Measurements from ENCODE around the gene MYH10. TPM values are rescaled to one million over a fixed set of nuclear protein-coding genes. Genes with fewer than 3 reads are reported as not detected.
A peak's percentile ranks its signal among the peaks of the same experiment; 100 is the strongest.
"Not testable (repeated sequence)": the region's sequence is repeated elsewhere in the genome, so short reads cannot be mapped to it uniquely, and the experiment has no call there.

Gene MYH10
- 29.1 TPM for total RNA-seq
- long read RNA-seq, full-length matches to known transcripts: 1 of 13 reads
- long read RNA-seq, partial matches to known transcripts: 9 of 13 reads
- long read RNA-seq, other reads (novel, unspliced or antisense): 3 of 13 reads

- ATAC-seq: no peak
Observed at GRCh38 chr17:8630227-8630801, at the start of gene MYH10. Gene MYH10, minus strand, starts transcription at chr17:8630725. Its CDS starts 7,479 bp downstream, at chr17:8623246.

GRCh38 chr17:8679126-8679525, 48.6 kb upstream of the MYH10 start:
- intact Hi-C loops (cut with DNase I): no loop called here
- DNase-seq (ENCODE audit: missing footprints) (no peak), ATAC-seq (no peak)

More at GRCh38 chr17:8630227-8630801, at the start of gene MYH10:
- intact Hi-C loops (cut with DNase I): loop anchor here (2.0 to 5.0 kb wide), 4 partner anchors 20 to 193 kb away; partner anchors contain the start of gene NDEL1
- DNase-seq (ENCODE audit: missing footprints): no peak

GRCh38 chr17:8675306-8675705, 44.8 kb upstream of the MYH10 start:
- intact Hi-C loops (cut with DNase I): no loop called here
- no peak for DNase-seq (ENCODE audit: missing footprints)
- ATAC-seq: no peak

GRCh38 chr17:8674344-8675305, 44.1 kb upstream of the MYH10 start:
- ATAC-seq (peak; percentile 87), DNase-seq (ENCODE audit: missing footprints) (peak; percentile 82)
- intact Hi-C loops (cut with DNase I): loop anchor here (5.0 kb wide), 1 partner anchor 67 kb away; no protein-coding TSS in a partner anchor

GRCh38 chr17:8673612-8674011, 43.1 kb upstream of the MYH10 start:
- ATAC-seq (peak; percentile 87), DNase-seq (ENCODE audit: missing footprints) (no peak)
- intact Hi-C loops (cut with DNase I): loop anchor here (5.0 kb wide), 1 partner anchor 66 kb away; no protein-coding TSS in a partner anchor

- ATAC-seq (no peak), DNase-seq (ENCODE audit: missing footprints) (no peak)
- intact Hi-C loops (cut with DNase I): loop anchor here (5.0 kb wide), 1 partner anchor 65 kb away; no protein-coding TSS in a partner anchor
Observed at GRCh38 chr17:8672326-8672725, 41.8 kb upstream of the MYH10 start.

- DNase-seq (ENCODE audit: missing footprints): no peak
Observed at GRCh38 chr17:8670421-8670820, 39.9 kb upstream of the MYH10 start.

GRCh38 chr17:8668176-8668740, 37.7 kb upstream of the MYH10 start:
- intact Hi-C loops (cut with DNase I): no loop called here

More at GRCh38 chr17:8670421-8670820, 39.9 kb upstream of the MYH10 start:
- ATAC-seq: no peak
- intact Hi-C loops (cut with DNase I): loop anchor here (5.0 kb wide), 1 partner anchor 63 kb away; no protein-coding TSS in a partner anchor

GRCh38 chr17:8667421-8667820, 36.9 kb upstream of the MYH10 start:
- no peak for ATAC-seq
- intact Hi-C loops (cut with DNase I): no loop called here
- DNase-seq (ENCODE audit: missing footprints): no peak

More at GRCh38 chr17:8668176-8668740, 37.7 kb upstream of the MYH10 start:
- DNase-seq (ENCODE audit: missing footprints) (no peak), ATAC-seq (no peak)

GRCh38 chr17:8665684-8666083, 35.2 kb upstream of the MYH10 start:
- DNase-seq (ENCODE audit: missing footprints): no peak
- ATAC-seq: no peak
- intact Hi-C loops (cut with DNase I): no loop called here

- ATAC-seq: no peak
Observed at GRCh38 chr17:8664456-8665126, 34.1 kb upstream of the MYH10 start.

GRCh38 chr17:8662973-8663372, 32.4 kb upstream of the MYH10 start:
- intact Hi-C loops (cut with DNase I): no loop called here
- DNase-seq (ENCODE audit: missing footprints): no peak
- no peak for ATAC-seq

More at GRCh38 chr17:8664456-8665126, 34.1 kb upstream of the MYH10 start:
- DNase-seq (ENCODE audit: missing footprints): no peak
- intact Hi-C loops (cut with DNase I): no loop called here

- no peak for DNase-seq (ENCODE audit: missing footprints)
- ATAC-seq: no peak
- intact Hi-C loops (cut with DNase I): no loop called here
Observed at GRCh38 chr17:8662076-8662831, 31.7 kb upstream of the MYH10 start.

GRCh38 chr17:8660709-8661108, 30.2 kb upstream of the MYH10 start:
- ATAC-seq; intact Hi-C loops (cut with DNase I); DNase-seq (ENCODE audit: missing footprints): not testable (repeated sequence)

- intact Hi-C loops (cut with DNase I): no loop called here
- DNase-seq (ENCODE audit: missing footprints) (no peak), ATAC-seq (no peak)
Observed at GRCh38 chr17:8659758-8660410, 29.4 kb upstream of the MYH10 start.

- intact Hi-C loops (cut with DNase I): no loop called here
- ATAC-seq (no peak), DNase-seq (ENCODE audit: missing footprints) (no peak)
Observed at GRCh38 chr17:8658810-8659209, 28.3 kb upstream of the MYH10 start.

GRCh38 chr17:8656693-8657092, 26.2 kb upstream of the MYH10 start:
- DNase-seq (ENCODE audit: missing footprints): no peak
- ATAC-seq: no peak
- intact Hi-C loops (cut with DNase I): no loop called here
